IMR-90 (cell line): ENCODE results near the gene RBM25. TPM values are rescaled to one million over a fixed set of nuclear protein-coding genes. Genes with fewer than 3 reads are reported as not detected.

Source experiments
- ATAC-seq: fragments of 200-7000 bp; cut with Tn5 transposase; 2 replicates; pipeline ENCODE4 v1.9.1; 2020; ENCODE audit warnings: low read depth, mild to moderate bottlenecking, moderate library complexity
- BruUV-seq: library from RNA; stranded (reverse); fragments of 400-500 nt; replicated peaks from 2 replicates; lab custom pipeline; 2021; lab: Mats Ljungman, UMichigan
- CTCF ChIA-PET: fragments of 300-600 bp; formaldehyde crosslinking; extraction: SDS; loops from one replicate; lab custom pipeline; 2021; ENCODE audit warnings: antibody characterized with exemption; lab: Yijun Ruan, JAX
- POLR2A ChIA-PET: fragments of 300-600 bp; sonication (Branson Sonifier 250); formaldehyde crosslinking; loops from one replicate; lab custom pipeline; 2022; ENCODE audit warnings: antibody characterized with exemption; ENCODE audit not compliant: unreplicated experiment; lab: Charles Lee
- DNase-seq: peaks from one replicate; pipeline ENCODE4 v3.0.0; 2013
- H2AFZ ChIP-seq: replicated peaks from 2 replicates; pipeline ENCODE3; 2013; ENCODE audit warnings: low read length, mild to moderate bottlenecking; ENCODE audit not compliant: poor library complexity
- H2AK5ac ChIP-seq: 2 replicates; pipeline ENCODE4 v1.6.1; 2013; ENCODE audit warnings: low read depth, low read length, inconsistent platforms
- H2AK9ac ChIP-seq: replicated peaks from 2 replicates; pipeline ENCODE3; 2013; ENCODE audit warnings: mild to moderate bottlenecking, low read depth, low read length, moderate library complexity; ENCODE audit not compliant: poor library complexity
- H2BK120ac ChIP-seq: 2 replicates; pipeline ENCODE4 v1.6.1; 2013; ENCODE audit warnings: low read depth, low read length, inconsistent platforms
- H2BK15ac ChIP-seq: 3 replicates; pipeline ENCODE4 v1.6.1; 2013; ENCODE audit warnings: low read depth, low read length, inconsistent platforms
- H2BK20ac ChIP-seq: 2 replicates; pipeline ENCODE4 v1.6.1; 2013; ENCODE audit warnings: low read depth, mild to moderate bottlenecking, inconsistent platforms, low read length, moderate library complexity
- H2BK5ac ChIP-seq: 2 replicates; pipeline ENCODE4 v1.6.1; 2013; ENCODE audit warnings: mild to moderate bottlenecking, low read depth, low read length, inconsistent platforms; ENCODE audit not compliant: poor library complexity, severe bottlenecking
- H3K14ac ChIP-seq: replicated peaks from 2 replicates; pipeline ENCODE4 v1.6.1; 2013; ENCODE audit warnings: low read depth, low read length, inconsistent platforms
- H3K18ac ChIP-seq: 2 replicates; pipeline ENCODE4 v1.6.1; 2013; ENCODE audit warnings: low read depth, low read length, control low read depth
- H3K23ac ChIP-seq: 2 replicates; pipeline ENCODE4 v1.6.1; 2013; ENCODE audit warnings: low read depth, low read length, inconsistent platforms
- H3K27ac ChIP-seq: 2 replicates; pipeline ENCODE4 v1.5.1; 2013; ENCODE audit warnings: mild to moderate bottlenecking, control low read depth, low read length; ENCODE audit not compliant: insufficient read depth
- H3K27me3 ChIP-seq: 2 replicates; pipeline ENCODE4 v1.6.1; 2013; ENCODE audit warnings: low read length; ENCODE audit not compliant: control insufficient read depth, insufficient read depth
- H3K36me3 ChIP-seq: 2 replicates; pipeline ENCODE4 v1.6.1; 2013; ENCODE audit warnings: low read length, mixed read lengths; ENCODE audit not compliant: control insufficient read depth, insufficient read depth
- H3K4ac ChIP-seq: 2 replicates; pipeline ENCODE4 v1.6.1; 2013; ENCODE audit warnings: low read depth, low read length, inconsistent platforms
- H3K4me1 ChIP-seq: 2 replicates; pipeline ENCODE4 v1.6.1; 2013; ENCODE audit warnings: low read length, mixed read lengths; ENCODE audit not compliant: control insufficient read depth, insufficient read depth
- H3K4me2 ChIP-seq: 2 replicates; pipeline ENCODE4 v1.6.1; 2013; ENCODE audit warnings: low read depth, mild to moderate bottlenecking, control low read depth, low read length, moderate library complexity
- H3K4me3 ChIP-seq: 2 replicates; pipeline ENCODE4 v1.5.1; 2013; ENCODE audit warnings: low read depth, mild to moderate bottlenecking, control low read depth, low read length, moderate library complexity; ENCODE audit not compliant: insufficient read depth
- H3K56ac ChIP-seq: 2 replicates; pipeline ENCODE4 v1.6.1; 2013; ENCODE audit warnings: low read length, inconsistent platforms; ENCODE audit not compliant: insufficient read depth; ENCODE audit errors: extremely low read depth
- H3K79me1 ChIP-seq, 2 experiments: 2 replicates each; pipeline ENCODE4 v1.6.1; 2013; ENCODE audit warnings: low read length in 2 of 2, inconsistent platforms in 1 of 2, low read depth in 1 of 2
- H3K9ac ChIP-seq: 2 replicates; pipeline ENCODE4 v1.6.1; 2013; ENCODE audit warnings: low read depth, low read length, control low read depth
- H3K9me1 ChIP-seq: 2 replicates; pipeline ENCODE4 v1.6.1; 2013; ENCODE audit warnings: low read length, inconsistent platforms; ENCODE audit not compliant: insufficient read depth
- H3K9me3 ChIP-seq: 2 replicates; pipeline ENCODE4 v1.6.1; 2013; ENCODE audit warnings: low read length; ENCODE audit not compliant: control insufficient read depth, insufficient read depth
- H4K20me1 ChIP-seq: 2 replicates; pipeline ENCODE4 v1.6.1; 2013; ENCODE audit warnings: low read length, inconsistent platforms; ENCODE audit not compliant: insufficient read depth
- H4K5ac ChIP-seq: 2 replicates; pipeline ENCODE4 v1.6.1; 2013; ENCODE audit warnings: mild to moderate bottlenecking, low read depth, low read length, control low read depth
- H4K8ac ChIP-seq, 2 experiments: 2 replicates each; pipeline ENCODE4 v1.6.1; 2013; ENCODE audit warnings: low read depth in 2 of 2, low read length in 2 of 2, control low read depth in 1 of 2, inconsistent platforms in 1 of 2
- H4K91ac ChIP-seq: 2 replicates; pipeline ENCODE4 v1.6.1; 2013; ENCODE audit warnings: low read depth, low read length, inconsistent platforms; ENCODE audit not compliant: insufficient read depth
- CHD1 ChIP-seq: IDR thresholded peaks from 2 replicates; pipeline ENCODE4 v1.6.1; 2012; ENCODE audit warnings: low read depth, low read length, improper control_type of control experiment
- ELK1 ChIP-seq: fragments of 150-350 bp; IDR thresholded peaks from 2 replicates; pipeline ENCODE4 v1.6.1; 2016; ENCODE audit warnings: low read depth, mild to moderate bottlenecking, low read length, moderate library complexity, borderline replicate concordance
- RFX5 ChIP-seq: IDR thresholded peaks from 2 replicates; pipeline ENCODE4 v1.8.0; 2012; ENCODE audit warnings: low read depth, mild to moderate bottlenecking, low read length, moderate library complexity
- WGBS, 2 experiments: methylation state at CpG; one replicate each; pipeline versions ENCODE4 v1.1.5 to v1.1.7; 2013; ENCODE audit warnings: missing lambda C conversion rate in 2 of 2; ENCODE audit not compliant: insufficient read length in 1 of 2; ENCODE audit errors: extremely low coverage in 2 of 2; 5-methylcytosine and 5-hydroxymethylcytosine counted together
- dilution Hi-C: fragments of 300-500 bp; cut with HindIII; formaldehyde crosslinking; loops from one replicate; pipeline ENCODE4 v1.14.3; 2018; ENCODE audit warnings: low sequenced_read_pairs; ENCODE audit not compliant: unreplicated experiment
- in situ Hi-C: fragments of 300-500 bp; cut with MboI; formaldehyde crosslinking; loops from 3 replicates; pipeline ENCODE4 v1.14.3; 2019; ENCODE audit warnings: low sequenced_read_pairs, inconsistent platforms, mixed read lengths
- intact Hi-C: fragments of 100-400 bp; cut with micrococcal nuclease; formaldehyde crosslinking; loops from 2 replicates; pipeline ENCODE4 v1.10.0; 2022
- polyA plus RNA-seq, 3 experiments: library from polyadenylated mRNA; depleted of rRNA; stranded (reverse); fragments of >200 nt; gene quantifications; 2 replicates each; pipeline ENCODE4 v1.2.3, GENCODE V29; 2012; ENCODE audit warnings: low replicate concordance in 1 of 3
- total RNA-seq: library from RNA; depleted of rRNA; stranded (reverse); fragments of >200 nt; gene quantifications from 2 replicates; pipeline ENCODE4 v1.2.3, GENCODE V29; 2012

The RBM25 gene
- total and polyA plus RNA-seq, 2 of the 4 experiments (the other 2 are of a cell fraction) = 32.3 to 32.9 TPM

- no TSS peak for BruUV-seq
- Histone ChIP-seq H3K56ac (no peak overlapping the region), H3K4me2 (no peak overlapping the region), H2AK5ac (no peak overlapping the region), H2BK20ac (no peak overlapping the region), H2BK120ac (no peak overlapping the region), H3K4me1 (no peaks in the 10 kb centered on the region), H3K9me3 (no peaks in the 10 kb centered on the region), H3K36me3 (peaks cover 42% of the 10 kb centered on the region), H3K9me1 (no peaks in the 10 kb centered on the region; the same call in 1 of the 2 replicates), H2AFZ (no peak overlapping the region), H3K14ac (no peak overlapping the region), H4K91ac (no peak overlapping the region), H2AK9ac (no peak overlapping the region), H3K9ac (no peak overlapping the region), H4K5ac (no peak overlapping the region), H2BK5ac (no peak overlapping the region), H3K27ac (no peak overlapping the region), H3K4ac (no peak overlapping the region), H2BK15ac (no peak overlapping the region), H4K8ac (no peak overlapping the region), H3K23ac (no peak overlapping the region), H3K79me1 (peaks cover 32 to 33% of the 10 kb centered on the region in 2 experiments), H3K27me3 (no peaks in the 10 kb centered on the region), H3K4me3 (no peak overlapping the region), H3K18ac (no peak overlapping the region), H4K20me1 (peaks cover 8% of the 10 kb centered on the region)
- CTCF ChIA-PET = interaction anchor here (0.7 kb wide), 1 partner anchor 13 kb away, joined by 3 read pairs; no protein-coding TSS in a partner anchor
- intact Hi-C loops (no loop called here), dilution Hi-C loops (no loop called here), in situ Hi-C loops (no loop called here)
- WGBS, 2 experiments = 93% methylated on average over 3 of the region's 6 CpGs; no CpG with 5 or more reads in 1 of the 2 experiments
- no peak for DNase-seq
- no peak for ATAC-seq
- TF ChIP-seq ELK1 (no peak), CHD1 (no peak), RFX5 (no peak)
- POLR2A ChIA-PET = interaction anchor here (0.6 kb wide), 1 partner anchor 10 kb away, joined by 3 read pairs; no protein-coding TSS in a partner anchor
These were observed 57.8 kb downstream of the RBM25 start for GRCh38 chr14:73116079-73116665.
